Neuronal stem cell (in vitro differentiated cells): Measurements from ENCODE around the gene ADCY10.
"Not testable (repeated sequence)": the region's sequence is repeated elsewhere in the genome, so short reads cannot be mapped to it uniquely, and the experiment has no call there.

Experiments used
- DNase-seq: peaks from one replicate; pipeline ENCODE4 v3.0.0-alpha.2; 2013; ENCODE audit warnings: low spot score
- H2AFZ ChIP-seq: one replicate; pipeline ENCODE4 v1.6.1; 2013; ENCODE audit warnings: mild to moderate bottlenecking, low read length, inconsistent platforms
- H2AK5ac ChIP-seq: 2 replicates; pipeline ENCODE4 v1.6.1; 2013; ENCODE audit warnings: low read depth, mild to moderate bottlenecking, inconsistent platforms, low read length, moderate library complexity, mixed read lengths
- H2BK120ac ChIP-seq: 2 replicates; pipeline ENCODE4 v1.6.1; 2013; ENCODE audit warnings: low read depth, mild to moderate bottlenecking, inconsistent platforms, low read length, moderate library complexity, mixed read lengths
- H2BK12ac ChIP-seq: one replicate; pipeline ENCODE4 v1.6.1; 2013; ENCODE audit warnings: low read length, inconsistent platforms
- H2BK15ac ChIP-seq: 2 replicates; pipeline ENCODE4 v1.6.1; 2013; ENCODE audit warnings: mild to moderate bottlenecking, low read length, inconsistent platforms, mixed read lengths
- H2BK5ac ChIP-seq: one replicate; pipeline ENCODE4 v1.6.1; 2013; ENCODE audit warnings: inconsistent platforms, mild to moderate bottlenecking, low read length, moderate library complexity
- H3K14ac ChIP-seq: one replicate; pipeline ENCODE4 v1.6.1; 2013; ENCODE audit warnings: low read length, inconsistent platforms
- H3K18ac ChIP-seq: 2 replicates; pipeline ENCODE4 v1.6.1; 2013; ENCODE audit warnings: low read length, inconsistent platforms
- H3K23ac ChIP-seq: 2 replicates; pipeline ENCODE4 v1.6.1; 2013; ENCODE audit warnings: low read depth, mild to moderate bottlenecking, mixed read lengths, low read length, inconsistent platforms; ENCODE audit not compliant: poor library complexity
- H3K27ac ChIP-seq: replicated peaks from 3 replicates; pipeline ENCODE4 v1.5.1; 2013; ENCODE audit warnings: low read length, inconsistent platforms
- H3K27me3 ChIP-seq, 3 experiments: 2 replicates each; pipeline ENCODE4 v1.6.1; 2013; ENCODE audit warnings: low read length in 3 of 3, mild to moderate bottlenecking in 2 of 3, inconsistent platforms in 1 of 3, low read depth in 1 of 3, mixed read lengths in 1 of 3, moderate library complexity in 1 of 3; ENCODE audit not compliant: control insufficient read depth in 3 of 3, insufficient read depth in 3 of 3
- H3K36me3 ChIP-seq, 2 donors: replicated peaks in 1 of 2; 2 replicates each; pipeline ENCODE4 v1.6.1; 2013; ENCODE audit warnings: low read length in 2 of 2; ENCODE audit not compliant: control insufficient read depth in 2 of 2, insufficient read depth in 2 of 2
- H3K4ac ChIP-seq: 2 replicates; pipeline ENCODE4 v1.6.1; 2013; ENCODE audit warnings: inconsistent platforms, mild to moderate bottlenecking, low read length, moderate library complexity
- H3K4me1 ChIP-seq, 2 donors: 1 replicate in 1 of 2; 2 replicates in 1 of 2; pipeline ENCODE4 v1.6.1; 2013; ENCODE audit warnings: low read length in 2 of 2, low read depth in 1 of 2; ENCODE audit not compliant: control insufficient read depth in 2 of 2, insufficient read depth in 1 of 2
- H3K4me2 ChIP-seq: one replicate; pipeline ENCODE4 v1.6.1; 2013; ENCODE audit warnings: mild to moderate bottlenecking, low read length, inconsistent platforms; ENCODE audit not compliant: insufficient read depth, poor library complexity, severe bottlenecking
- H3K4me3 ChIP-seq, 2 donors: 2 replicates each; pipeline ENCODE4 v1.5.1; 2013; ENCODE audit warnings: low read length in 2 of 2, mild to moderate bottlenecking in 2 of 2, inconsistent platforms in 1 of 2, moderate library complexity in 1 of 2
- H3K79me1 ChIP-seq: one replicate; pipeline ENCODE4 v1.6.1; 2013; ENCODE audit warnings: low read depth, mild to moderate bottlenecking, inconsistent platforms, low read length, moderate library complexity
- H3K9ac ChIP-seq: one replicate; pipeline ENCODE4 v1.6.1; 2013; ENCODE audit warnings: mild to moderate bottlenecking, low read depth, low read length, inconsistent platforms; ENCODE audit not compliant: poor library complexity
- H3K9me3 ChIP-seq, 2 donors: replicated peaks in 1 of 2; 2 replicates each; pipeline versions ENCODE3 to v1.6.1; 2013; ENCODE audit warnings: low read length in 2 of 2, mild to moderate bottlenecking in 2 of 2, inconsistent platforms in 1 of 2, low read depth in 1 of 2, mixed read lengths in 1 of 2, moderate library complexity in 1 of 2; ENCODE audit not compliant: control insufficient read depth in 2 of 2, insufficient read depth in 1 of 2
- H4K8ac ChIP-seq: one replicate; pipeline ENCODE4 v1.6.1; 2013; ENCODE audit warnings: low read depth, mild to moderate bottlenecking, inconsistent platforms, low read length, moderate library complexity
- H4K91ac ChIP-seq: one replicate; pipeline ENCODE4 v1.6.1; 2013; ENCODE audit warnings: low read length, low read depth, mild to moderate bottlenecking, inconsistent platforms; ENCODE audit not compliant: poor library complexity
- WGBS, 2 donors: extraction: QIAGEN DNeasy Blood & Tissue Kit; methylation state at CpG; one replicate each; pipeline ENCODE4 v1.1.7; 2013; ENCODE audit warnings: missing lambda C conversion rate in 2 of 2, mixed read lengths in 1 of 2; ENCODE audit not compliant: insufficient read length in 2 of 2, insufficient replicate concordance in 1 of 2; ENCODE audit errors: extremely low coverage in 2 of 2; 5-methylcytosine and 5-hydroxymethylcytosine counted together

ADCY10 gene

GRCh38 chr1:167866326-167866725, 47.6 kb downstream of the ADCY10 start:
- not testable (repeated sequence) for H4K8ac ChIP-seq, H3K4me1 ChIP-seq, DNase-seq, H2AFZ ChIP-seq, H3K4ac ChIP-seq, H2BK120ac ChIP-seq, H3K4me2 ChIP-seq, H2BK5ac ChIP-seq, H3K9ac ChIP-seq, H3K27ac ChIP-seq, H2BK15ac ChIP-seq, H3K9me3 ChIP-seq, H3K79me1 ChIP-seq, H3K27me3 ChIP-seq, H2BK12ac ChIP-seq, H4K91ac ChIP-seq, H2AK5ac ChIP-seq, H3K23ac ChIP-seq, H3K18ac ChIP-seq, H3K36me3 ChIP-seq, H3K4me3 ChIP-seq, H3K14ac ChIP-seq
- no CpG with 5 or more reads among the region's 2 CpGs for WGBS, 2 donors

DNA sequence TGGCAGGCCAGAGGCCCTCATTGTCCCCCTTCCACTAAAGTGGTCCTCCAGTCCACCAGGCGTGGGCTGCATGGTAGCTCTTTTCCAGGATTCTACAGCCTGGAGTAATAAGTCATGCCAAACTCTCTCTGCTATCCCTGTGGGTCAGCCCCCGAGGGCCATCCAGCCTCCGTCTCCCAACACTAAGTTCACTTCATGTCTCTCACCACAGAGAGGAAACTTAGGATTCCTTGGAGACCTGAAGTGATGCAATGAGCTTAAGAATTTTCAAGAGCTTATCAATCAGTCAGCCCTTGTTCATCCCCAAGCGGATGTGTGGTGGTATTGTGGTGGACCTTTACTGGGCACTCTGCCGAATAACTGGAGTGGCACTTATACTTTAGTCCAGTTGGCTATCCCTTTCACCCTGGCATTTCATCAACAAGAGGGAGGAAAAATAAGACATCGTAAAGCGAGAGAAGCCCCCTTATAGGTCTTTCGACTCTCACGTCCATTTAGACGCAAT, 48.1 kb downstream of the ADCY10 start:
- not testable (repeated sequence) for H3K27me3 ChIP-seq, H2BK120ac ChIP-seq, H3K79me1 ChIP-seq, H2AFZ ChIP-seq, H3K9me3 ChIP-seq, H3K36me3 ChIP-seq, DNase-seq, H3K9ac ChIP-seq, H4K91ac ChIP-seq, H4K8ac ChIP-seq, H2BK5ac ChIP-seq, H3K14ac ChIP-seq, H3K23ac ChIP-seq, H3K4ac ChIP-seq, H2AK5ac ChIP-seq, H3K4me2 ChIP-seq, H2BK15ac ChIP-seq, H3K4me1 ChIP-seq, H3K27ac ChIP-seq, H3K18ac ChIP-seq, H2BK12ac ChIP-seq, H3K4me3 ChIP-seq
- WGBS, 2 donors: no CpG with 5 or more reads among the region's 10 CpGs

GRCh38 chr1:167865193-167865592, 48.7 kb downstream of the ADCY10 start:
- not testable (repeated sequence) for H3K23ac ChIP-seq, H2AK5ac ChIP-seq, H3K4me3 ChIP-seq, H2AFZ ChIP-seq, H3K4me1 ChIP-seq, H3K27me3 ChIP-seq, H3K9ac ChIP-seq, H2BK15ac ChIP-seq, H3K4me2 ChIP-seq, H3K27ac ChIP-seq, H3K4ac ChIP-seq, H2BK12ac ChIP-seq, H4K91ac ChIP-seq, H3K9me3 ChIP-seq, H3K79me1 ChIP-seq, H3K36me3 ChIP-seq, H4K8ac ChIP-seq, H3K18ac ChIP-seq, DNase-seq, H2BK5ac ChIP-seq, H2BK120ac ChIP-seq, H3K14ac ChIP-seq

DNA sequence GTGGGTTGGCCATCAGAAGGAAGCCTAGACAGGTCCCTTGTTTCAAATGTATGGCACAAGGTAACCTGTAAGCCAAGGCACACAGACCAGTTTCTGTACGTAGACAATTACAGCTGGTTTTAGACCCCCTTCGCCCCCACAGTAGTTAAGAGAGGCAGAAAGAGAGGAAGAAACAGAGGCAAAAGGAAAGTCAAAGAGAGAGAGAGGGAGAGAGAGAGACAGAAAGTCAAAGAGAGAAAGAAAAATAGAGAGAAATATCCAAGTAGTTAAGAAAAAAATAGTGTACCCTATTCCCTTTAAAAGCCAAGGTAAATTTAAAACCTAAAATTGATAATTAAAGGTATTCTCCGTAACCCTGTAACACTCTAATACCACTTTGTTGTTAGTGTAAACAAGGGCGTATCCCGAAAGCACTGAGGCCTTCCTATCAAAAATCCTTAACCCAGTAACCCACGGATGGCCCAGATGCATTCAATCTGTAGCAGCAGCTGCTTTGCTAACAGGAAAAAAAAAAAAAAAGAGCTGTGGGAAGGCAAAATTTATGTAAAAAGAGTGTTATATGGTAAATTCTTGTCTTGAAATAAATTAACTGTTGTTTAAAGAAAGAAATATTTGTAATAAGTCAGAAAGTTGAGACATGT, 49.4 kb downstream of the ADCY10 start:
- Histone ChIP-seq H3K4me2 (no peak overlapping the region), H4K8ac (no peak overlapping the region), H4K91ac (no peak overlapping the region), H2BK15ac (no peak overlapping the region), H3K27me3 (no peaks in the 10 kb centered on the region), H3K79me1 (no peaks in the 10 kb centered on the region), H3K23ac (no peak overlapping the region), H3K4me1 (peaks cover 3% of the 10 kb centered on the region in 2 donors), H3K4me3 (no peak overlapping the region), H3K18ac (no peak overlapping the region), H3K9me3 (peaks cover 0 to 2% of the 10 kb centered on the region in 2 donors), H2BK12ac (no peak overlapping the region), H3K9ac (no peak overlapping the region), H2BK5ac (no peak overlapping the region), H2AK5ac (no peak overlapping the region), H3K4ac (no peak overlapping the region), H3K14ac (no peak overlapping the region), H3K36me3 (no peaks in the 10 kb centered on the region), H3K27ac (no peak overlapping the region), H2BK120ac (no peak overlapping the region), H2AFZ (no peak overlapping the region)
- DNase-seq: no peak
- WGBS, 2 donors: no CpG with 5 or more reads among the region's 6 CpGs
